Large intestine (tissue), 3 donors: ENCODE data around the gene ARL17A. TPM values are rescaled to one million over a fixed set of nuclear protein-coding genes. Genes with fewer than 3 reads are reported as not detected.
"Not testable (repeated sequence)": the region's sequence is repeated elsewhere in the genome, so short reads cannot be mapped to it uniquely, and the experiment has no call there.

Experiments
- DNase-seq, 2 donors: peaks; one replicate each; pipeline versions ENCODE4 v3.0.0 to v3.0.0-alpha.2; 2013
- H3K27ac ChIP-seq: one replicate; pipeline ENCODE4 v1.5.1; 2013; ENCODE audit warnings: low read length
- H3K27me3 ChIP-seq: 2 replicates; pipeline ENCODE4 v1.6.1; 2013; ENCODE audit warnings: low read length; ENCODE audit not compliant: control insufficient read depth, insufficient read depth
- H3K36me3 ChIP-seq: 2 replicates; pipeline ENCODE4 v1.6.1; 2013; ENCODE audit warnings: low read length; ENCODE audit not compliant: control insufficient read depth, insufficient read depth
- H3K4me1 ChIP-seq: one replicate; pipeline ENCODE4 v1.6.1; 2013; ENCODE audit warnings: low read length; ENCODE audit not compliant: control insufficient read depth, insufficient read depth
- H3K4me3 ChIP-seq: one replicate; pipeline ENCODE4 v1.5.1; 2013; ENCODE audit warnings: low read length
- H3K9me3 ChIP-seq: one replicate; pipeline ENCODE4 v1.6.1; 2013; ENCODE audit warnings: mild to moderate bottlenecking, low read depth, low read length, moderate library complexity; ENCODE audit not compliant: control insufficient read depth
- WGBS: methylation state at CpG from one replicate; pipeline ENCODE4 v1.1.5; 2013; ENCODE audit warnings: low lambda C conversion rate; ENCODE audit not compliant: insufficient coverage; 5-methylcytosine and 5-hydroxymethylcytosine counted together
- polyA plus RNA-seq: library from polyadenylated mRNA; unstranded; fragments of 120-200 nt; gene quantifications from one replicate; pipeline ENCODE4 v1.2.1, GENCODE V29; 2013

ARL17A gene
- polyA plus RNA-seq, 1 donor = 27.8 TPM

GRCh38 chr17:46603125-46603524, 23.6 kb upstream of the ARL17A start:
- H3K9me3 ChIP-seq, H3K4me1 ChIP-seq, H3K4me3 ChIP-seq, DNase-seq, H3K36me3 ChIP-seq, H3K27me3 ChIP-seq, H3K27ac ChIP-seq: not testable (repeated sequence)

- not testable (repeated sequence) for H3K27ac ChIP-seq, H3K4me1 ChIP-seq, H3K4me3 ChIP-seq, DNase-seq, H3K27me3 ChIP-seq, H3K36me3 ChIP-seq, H3K9me3 ChIP-seq
- WGBS = no CpG with 5 or more reads among the region's 3 CpGs
Measured at GRCh38 chr17:46600767-46601166, 21.3 kb upstream of the ARL17A start.

- H3K9me3 ChIP-seq, H3K27me3 ChIP-seq, H3K36me3 ChIP-seq, H3K4me1 ChIP-seq, DNase-seq, H3K4me3 ChIP-seq, H3K27ac ChIP-seq: not testable (repeated sequence)
- WGBS = no CpG with 5 or more reads among the region's 3 CpGs
Measured at GRCh38 chr17:46598344-46598931, 18.9 kb upstream of the ARL17A start.

GRCh38 chr17:46591332-46591731, 11.8 kb upstream of the ARL17A start:
- not testable (repeated sequence) for H3K4me1 ChIP-seq, DNase-seq, H3K27ac ChIP-seq, H3K27me3 ChIP-seq, H3K36me3 ChIP-seq, H3K4me3 ChIP-seq, H3K9me3 ChIP-seq
- no CpG with 5 or more reads among the region's 7 CpGs for WGBS

- H3K4me1 ChIP-seq, DNase-seq, H3K9me3 ChIP-seq, H3K4me3 ChIP-seq, H3K36me3 ChIP-seq, H3K27me3 ChIP-seq, H3K27ac ChIP-seq: not testable (repeated sequence)
- WGBS = no CpG with 5 or more reads among the region's 95 CpGs
Measured at GRCh38 chr17:46590157-46591146, 11.0 kb upstream of the ARL17A start, which contains the start of gene NSF. Gene NSF (plus strand): TSS chr17:46590669. CDS start chr17:46590776, 107 bp downstream.

GRCh38 chr17:46585444-46585843, 6.0 kb upstream of the ARL17A start:
- not testable (repeated sequence) for H3K4me3 ChIP-seq, H3K4me1 ChIP-seq, H3K36me3 ChIP-seq, H3K27me3 ChIP-seq, H3K27ac ChIP-seq, H3K9me3 ChIP-seq, DNase-seq
- WGBS = no CpG with 5 or more reads among the region's 3 CpGs

GRCh38 chr17:46580082-46580481, 591 bp upstream of the ARL17A start:
- H3K27me3 ChIP-seq, DNase-seq, H3K9me3 ChIP-seq, H3K27ac ChIP-seq, H3K36me3 ChIP-seq, H3K4me1 ChIP-seq: not testable (repeated sequence)
- peak overlapping the region; percentile 21 for H3K4me3 ChIP-seq
- WGBS = no CpG with 5 or more reads among the region's 18 CpGs

- H3K27me3 ChIP-seq, H3K4me1 ChIP-seq, H3K36me3 ChIP-seq, H3K4me3 ChIP-seq, DNase-seq, H3K27ac ChIP-seq, H3K9me3 ChIP-seq: not testable (repeated sequence)
- WGBS = no CpG with 5 or more reads among the region's 4 CpGs
Measured at GRCh38 chr17:46571796-46572195, 7.7 kb downstream of the ARL17A start.

- WGBS = no CpG with 5 or more reads among the region's 1 CpG
- H3K27ac ChIP-seq, H3K9me3 ChIP-seq, H3K36me3 ChIP-seq, DNase-seq, H3K4me3 ChIP-seq, H3K27me3 ChIP-seq, H3K4me1 ChIP-seq: not testable (repeated sequence)
Measured at GRCh38 chr17:46566980-46567379, 12.5 kb downstream of the ARL17A start.

GRCh38 chr17:46566284-46566683, 13.2 kb downstream of the ARL17A start:
- H3K36me3 ChIP-seq, H3K27ac ChIP-seq, H3K4me3 ChIP-seq, H3K27me3 ChIP-seq, H3K4me1 ChIP-seq, H3K9me3 ChIP-seq, DNase-seq: not testable (repeated sequence)
- no CpG with 5 or more reads among the region's 2 CpGs for WGBS
